ENCODE measurements around the gene C11orf68.

The C11orf68 gene

GRCh38 chr11:65941720-65942310, 23.0 kb upstream of the C11orf68 start:
- Histone ChIP-seq H3K9ac (ENCODE audit: low read length) (no peak overlapping the region), H3K4me3 (ENCODE audit: low read length) (no peak overlapping the region), H3K9me3 (ENCODE audit: control insufficient read depth, low read depth, low read length) (no peaks in the 10 kb centered on the region), H3K4me1 (ENCODE audit: control insufficient read depth, low read depth, low read length) (peaks cover 15% of the 10 kb centered on the region), H3K27ac (ENCODE audit: low read length) (no peak overlapping the region), H3K27me3 (ENCODE audit: control insufficient read depth, insufficient read depth, low read length) (no peaks in the 10 kb centered on the region), H3K36me3 (ENCODE audit: control insufficient read depth, low read depth, low read length) (no peaks in the 10 kb centered on the region)

GRCh38 chr11:65937766-65938165, 18.9 kb upstream of the C11orf68 start:
- Histone ChIP-seq H3K9ac (ENCODE audit: low read length) (no peak overlapping the region), H3K36me3 (ENCODE audit: control insufficient read depth, low read depth, low read length) (no peaks in the 10 kb centered on the region), H3K4me1 (ENCODE audit: control insufficient read depth, low read depth, low read length) (no peaks in the 10 kb centered on the region), H3K27ac (ENCODE audit: low read length) (no peak overlapping the region), H3K27me3 (ENCODE audit: control insufficient read depth, insufficient read depth, low read length) (no peaks in the 10 kb centered on the region), H3K9me3 (ENCODE audit: control insufficient read depth, low read depth, low read length) (no peaks in the 10 kb centered on the region), H3K4me3 (ENCODE audit: low read length) (no peak overlapping the region)

GRCh38 chr11:65934014-65934413, 15.2 kb upstream of the C11orf68 start:
- Histone ChIP-seq H3K9me3 (ENCODE audit: control insufficient read depth, low read depth, low read length) (no peaks in the 10 kb centered on the region), H3K4me3 (ENCODE audit: low read length) (no peak overlapping the region), H3K27me3 (ENCODE audit: control insufficient read depth, insufficient read depth, low read length) (no peaks in the 10 kb centered on the region), H3K4me1 (ENCODE audit: control insufficient read depth, low read depth, low read length) (peaks cover 4% of the 10 kb centered on the region), H3K36me3 (ENCODE audit: control insufficient read depth, low read depth, low read length) (no peaks in the 10 kb centered on the region), H3K27ac (ENCODE audit: low read length) (no peak overlapping the region), H3K9ac (ENCODE audit: low read length) (no peak overlapping the region)

GRCh38 chr11:65932558-65932919, 13.7 kb upstream of the C11orf68 start:
- H3K4me1 ChIP-seq (ENCODE audit: control insufficient read depth, low read depth, low read length): peaks cover 4% of the 10 kb centered on the region
- H3K9me3 ChIP-seq (ENCODE audit: control insufficient read depth, low read depth, low read length): no peaks in the 10 kb centered on the region
- H3K27ac ChIP-seq (ENCODE audit: low read length): no peak overlapping the region
- no peaks in the 10 kb centered on the region for H3K36me3 ChIP-seq (ENCODE audit: control insufficient read depth, low read depth, low read length)
- H3K4me3 ChIP-seq (ENCODE audit: low read length): no peak overlapping the region
- no peaks in the 10 kb centered on the region for H3K27me3 ChIP-seq (ENCODE audit: control insufficient read depth, insufficient read depth, low read length)
- no peak overlapping the region for H3K9ac ChIP-seq (ENCODE audit: low read length)

GRCh38 chr11:65931773-65932557, 13.1 kb upstream of the C11orf68 start:
- Histone ChIP-seq H3K4me3 (ENCODE audit: low read length) (no peak overlapping the region), H3K27ac (ENCODE audit: low read length) (no peak overlapping the region), H3K27me3 (ENCODE audit: control insufficient read depth, insufficient read depth, low read length) (no peaks in the 10 kb centered on the region), H3K9ac (ENCODE audit: low read length) (no peak overlapping the region), H3K36me3 (ENCODE audit: control insufficient read depth, low read depth, low read length) (no peaks in the 10 kb centered on the region), H3K9me3 (ENCODE audit: control insufficient read depth, low read depth, low read length) (no peaks in the 10 kb centered on the region), H3K4me1 (ENCODE audit: control insufficient read depth, low read depth, low read length) (peaks cover 4% of the 10 kb centered on the region)

DNA sequence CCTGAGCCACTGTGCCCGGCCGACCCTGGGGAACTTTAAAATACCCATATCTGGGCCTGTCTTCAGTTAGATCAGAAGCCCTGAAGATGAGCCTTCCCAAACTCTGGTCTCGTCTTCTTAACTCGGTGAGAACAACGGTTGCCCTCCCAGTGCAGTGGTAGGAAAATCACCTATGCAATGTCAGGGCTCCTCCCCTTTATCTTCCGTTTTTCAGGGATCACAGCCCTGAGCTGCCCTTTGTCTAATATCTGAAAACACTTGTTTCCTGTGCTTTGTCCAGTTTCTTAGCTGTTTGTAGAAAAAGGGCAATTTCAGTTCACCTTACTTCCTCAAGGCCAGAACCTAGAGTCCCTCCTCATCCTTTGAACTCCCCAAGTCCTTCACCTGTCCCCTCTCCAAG, 9.8 kb upstream of the C11orf68 start:
- Histone ChIP-seq H3K4me1 (ENCODE audit: control insufficient read depth, low read depth, low read length) (peaks cover 4% of the 10 kb centered on the region), H3K36me3 (ENCODE audit: control insufficient read depth, low read depth, low read length) (no peaks in the 10 kb centered on the region), H3K9me3 (ENCODE audit: control insufficient read depth, low read depth, low read length) (no peaks in the 10 kb centered on the region), H3K27ac (ENCODE audit: low read length) (no peak overlapping the region), H3K4me3 (ENCODE audit: low read length) (no peak overlapping the region), H3K27me3 (ENCODE audit: control insufficient read depth, insufficient read depth, low read length) (no peaks in the 10 kb centered on the region), H3K9ac (ENCODE audit: low read length) (no peak overlapping the region)

DNA sequence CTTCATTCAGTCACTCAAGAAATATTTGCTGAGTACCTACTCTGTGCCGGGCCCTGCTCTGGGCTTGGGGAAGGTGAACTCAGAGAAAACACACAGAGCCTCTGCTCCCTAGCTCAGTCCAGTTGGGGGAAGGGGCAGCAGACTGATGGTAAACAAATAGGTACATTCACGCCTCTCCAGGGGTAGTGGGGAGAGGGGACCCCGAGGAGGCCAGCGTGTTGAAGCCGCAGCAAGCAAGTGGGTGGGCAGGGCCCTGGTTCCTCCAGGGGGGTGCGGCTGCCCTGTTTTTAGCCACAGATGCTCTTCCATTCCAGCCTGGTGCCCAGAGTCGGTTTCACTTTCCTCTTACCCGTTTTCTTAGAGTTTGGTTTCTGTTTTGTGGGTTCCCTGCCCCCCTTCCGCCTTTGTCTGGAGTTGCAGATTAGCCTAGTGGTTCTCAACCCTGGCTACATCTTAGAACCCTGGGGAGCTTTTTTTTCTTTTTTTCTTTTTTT, 9.1 kb upstream of the C11orf68 start:
- H3K27me3 ChIP-seq (ENCODE audit: control insufficient read depth, insufficient read depth, low read length): no peaks in the 10 kb centered on the region
- no peak overlapping the region for H3K9ac ChIP-seq (ENCODE audit: low read length)
- no peaks in the 10 kb centered on the region for H3K36me3 ChIP-seq (ENCODE audit: control insufficient read depth, low read depth, low read length)
- H3K9me3 ChIP-seq (ENCODE audit: control insufficient read depth, low read depth, low read length): no peaks in the 10 kb centered on the region
- H3K27ac ChIP-seq (ENCODE audit: low read length): no peak overlapping the region
- H3K4me3 ChIP-seq (ENCODE audit: low read length): no peak overlapping the region
- H3K4me1 ChIP-seq (ENCODE audit: control insufficient read depth, low read depth, low read length): peaks cover 4% of the 10 kb centered on the region

- Histone ChIP-seq H3K36me3 (ENCODE audit: control insufficient read depth, low read depth, low read length) (peaks cover 4% of the 10 kb centered on the region), H3K27ac (ENCODE audit: low read length) (no peak overlapping the region), H3K4me1 (ENCODE audit: control insufficient read depth, low read depth, low read length) (no peaks in the 10 kb centered on the region), H3K9me3 (ENCODE audit: control insufficient read depth, low read depth, low read length) (no peaks in the 10 kb centered on the region), H3K9ac (ENCODE audit: low read length) (no peak overlapping the region), H3K4me3 (ENCODE audit: low read length) (no peak overlapping the region), H3K27me3 (ENCODE audit: control insufficient read depth, insufficient read depth, low read length) (no peaks in the 10 kb centered on the region)
Measured at GRCh38 chr11:65925397-65925796, 6.5 kb upstream of the C11orf68 start.

DNA sequence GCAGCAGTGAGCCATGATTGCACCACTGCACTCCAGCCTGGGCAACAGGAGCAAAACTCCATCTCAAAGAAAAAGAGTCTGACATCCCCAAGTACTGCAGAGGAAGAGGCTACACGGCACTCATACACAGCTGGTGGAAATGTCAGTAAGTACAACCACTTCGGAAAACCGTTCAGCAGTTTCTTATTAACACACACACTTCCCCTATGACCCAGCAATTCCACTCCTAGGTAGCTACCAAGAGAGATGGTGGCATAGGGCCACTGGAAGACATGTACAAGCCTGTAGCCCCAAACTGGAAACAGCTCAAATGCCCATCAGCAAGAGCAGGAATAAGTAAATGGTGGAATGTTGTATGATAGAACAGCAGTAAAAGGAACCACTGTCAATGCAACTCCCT, 3.7 kb upstream of the C11orf68 start:
- no peak overlapping the region for H3K4me3 ChIP-seq (ENCODE audit: low read length)
- no peaks in the 10 kb centered on the region for H3K27me3 ChIP-seq (ENCODE audit: control insufficient read depth, insufficient read depth, low read length)
- H3K4me1 ChIP-seq (ENCODE audit: control insufficient read depth, low read depth, low read length): peaks cover 5% of the 10 kb centered on the region
- H3K9me3 ChIP-seq (ENCODE audit: control insufficient read depth, low read depth, low read length): no peaks in the 10 kb centered on the region
- peaks cover 4% of the 10 kb centered on the region for H3K36me3 ChIP-seq (ENCODE audit: control insufficient read depth, low read depth, low read length)
- H3K9ac ChIP-seq (ENCODE audit: low read length): no peak overlapping the region
- no peak overlapping the region for H3K27ac ChIP-seq (ENCODE audit: low read length)

DNA sequence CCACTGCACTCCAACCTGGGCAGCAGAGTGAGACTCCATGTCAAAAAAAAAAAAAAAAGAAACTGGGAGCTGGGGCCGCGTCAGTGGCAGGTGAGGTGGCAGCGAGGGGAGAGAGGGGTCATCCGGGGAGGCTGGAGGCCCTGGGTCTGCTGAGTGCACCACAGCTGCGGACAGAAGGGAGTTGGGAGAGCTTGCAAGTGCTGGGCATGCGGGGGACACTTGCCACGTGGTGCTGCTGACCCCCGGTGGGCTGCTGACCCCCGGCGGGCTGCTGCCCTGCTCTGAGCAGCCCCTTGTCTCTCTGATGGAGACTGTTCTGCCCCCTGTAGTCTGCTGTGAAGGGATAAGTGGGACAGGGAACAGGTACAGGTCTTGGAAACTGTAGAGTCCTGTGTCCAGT, 3.0 kb upstream of the C11orf68 start:
- Histone ChIP-seq H3K4me3 (ENCODE audit: low read length) (no peak overlapping the region), H3K36me3 (ENCODE audit: control insufficient read depth, low read depth, low read length) (peaks cover 4% of the 10 kb centered on the region), H3K27ac (ENCODE audit: low read length) (no peak overlapping the region), H3K9me3 (ENCODE audit: control insufficient read depth, low read depth, low read length) (no peaks in the 10 kb centered on the region), H3K27me3 (ENCODE audit: control insufficient read depth, insufficient read depth, low read length) (no peaks in the 10 kb centered on the region), H3K4me1 (ENCODE audit: control insufficient read depth, low read depth, low read length) (peaks cover 5% of the 10 kb centered on the region), H3K9ac (ENCODE audit: low read length) (no peak overlapping the region)

GRCh38 chr11:65921033-65921555, 2.2 kb upstream of the C11orf68 start:
- Histone ChIP-seq H3K4me3 (ENCODE audit: low read length) (no peak overlapping the region), H3K9me3 (ENCODE audit: control insufficient read depth, low read depth, low read length) (no peaks in the 10 kb centered on the region), H3K27ac (ENCODE audit: low read length) (no peak overlapping the region), H3K36me3 (ENCODE audit: control insufficient read depth, low read depth, low read length) (peaks cover 4% of the 10 kb centered on the region), H3K9ac (ENCODE audit: low read length) (no peak overlapping the region), H3K27me3 (ENCODE audit: control insufficient read depth, insufficient read depth, low read length) (no peaks in the 10 kb centered on the region), H3K4me1 (ENCODE audit: control insufficient read depth, low read depth, low read length) (peaks cover 5% of the 10 kb centered on the region)

DNA sequence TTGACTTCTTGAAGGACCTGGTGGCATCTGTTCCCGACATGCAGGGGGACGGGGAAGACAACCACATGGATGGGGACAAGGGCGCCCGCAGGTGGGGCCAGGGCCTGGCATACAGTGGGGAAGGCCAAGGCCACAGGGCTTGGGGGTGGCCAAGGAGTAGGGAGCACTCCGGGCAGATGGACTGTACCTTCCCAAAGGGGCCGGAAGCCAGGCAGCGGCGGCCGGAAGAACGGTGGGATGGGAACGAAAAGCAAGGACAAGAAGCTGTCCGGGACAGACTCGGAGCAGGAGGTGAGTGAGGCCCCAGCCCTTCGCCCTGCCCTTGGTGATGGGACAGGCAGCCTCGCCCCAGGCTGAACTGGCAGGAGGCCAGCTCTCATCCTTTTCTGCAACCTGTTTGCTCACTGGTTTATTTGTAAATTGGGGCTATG, 1.5 kb upstream of the C11orf68 start:
- H3K4me1 ChIP-seq (ENCODE audit: control insufficient read depth, low read depth, low read length): peaks cover 5% of the 10 kb centered on the region
- no peaks in the 10 kb centered on the region for H3K9me3 ChIP-seq (ENCODE audit: control insufficient read depth, low read depth, low read length)
- H3K27me3 ChIP-seq (ENCODE audit: control insufficient read depth, insufficient read depth, low read length): no peaks in the 10 kb centered on the region
- no peak overlapping the region for H3K27ac ChIP-seq (ENCODE audit: low read length)
- H3K36me3 ChIP-seq (ENCODE audit: control insufficient read depth, low read depth, low read length): peaks cover 4% of the 10 kb centered on the region
- H3K4me3 ChIP-seq (ENCODE audit: low read length): peak overlapping the region; percentile 71
- H3K9ac ChIP-seq (ENCODE audit: low read length): peak overlapping the region; percentile 53
